Nephron progenitor cell (in vitro differentiated cells): ENCODE results near the gene TMEM200B.
A peak's percentile ranks its signal among the peaks of the same experiment; 100 is the strongest.

Experiments
- DNase-seq: peaks from one replicate; pipeline ENCODE4 v3.0.0; 2021
- H3K27ac Mint-ChIP-seq: 2 replicates; pipeline ENCODE4 v1.8.0; 2021; ENCODE audit warnings: mild to moderate bottlenecking, moderate library complexity, mixed read lengths
- H3K27me3 Mint-ChIP-seq: 2 replicates; pipeline ENCODE4 v1.8.0; 2021; ENCODE audit warnings: mild to moderate bottlenecking, low read depth, mixed read lengths; ENCODE audit not compliant: poor library complexity
- H3K36me3 Mint-ChIP-seq: 2 replicates; pipeline ENCODE4 v1.8.0; 2021; ENCODE audit warnings: low read depth, mixed read lengths
- H3K4me1 Mint-ChIP-seq: 2 replicates; pipeline ENCODE4 v1.8.0; 2021; ENCODE audit warnings: mixed read lengths
- H3K4me3 Mint-ChIP-seq: 2 replicates; pipeline ENCODE4 v1.8.0; 2021; ENCODE audit warnings: mild to moderate bottlenecking, moderate library complexity, mixed read lengths
- H3K9me3 Mint-ChIP-seq: 2 replicates; pipeline ENCODE4 v1.8.0; 2021; ENCODE audit warnings: mild to moderate bottlenecking, moderate library complexity, mixed read lengths
- TF ChIP-seq, protein P1 (sequence below): fragments of 200-600 bp; sonication (generic); IDR thresholded peaks from 2 replicates; pipeline ENCODE4 v1.5.0; 2021; ENCODE audit warnings: antibody characterized with exemption

Gene TMEM200B

DNA sequence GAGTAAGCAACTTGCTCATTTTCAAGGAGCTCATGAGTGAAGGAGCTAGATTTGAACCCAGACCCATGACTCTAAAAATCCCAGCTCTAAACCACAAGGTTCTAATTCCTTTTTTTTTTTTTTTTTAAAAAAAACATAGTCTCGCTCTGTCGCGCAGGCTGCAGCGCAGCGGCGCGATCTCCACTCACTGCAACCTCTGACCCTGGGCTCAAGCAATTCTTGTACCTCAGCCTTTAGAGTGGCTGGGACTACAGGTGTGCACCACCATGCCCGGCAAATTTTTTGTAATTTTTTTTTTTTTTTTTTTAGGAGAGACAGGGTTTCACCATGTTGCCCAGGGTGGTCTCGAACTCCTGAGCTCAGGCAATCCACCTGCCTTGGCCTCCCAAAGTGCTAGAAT lies 44.2 kb upstream of the TMEM200B start:
- DNase-seq: no peak
- Mint-ChIP-seq H3K4me3 (no peak overlapping the region), H3K9me3 (no peaks in the 10 kb centered on the region), H3K27me3 (no peaks in the 10 kb centered on the region), H3K36me3 (peaks cover 76% of the 10 kb centered on the region), H3K27ac (no peak overlapping the region), H3K4me1 (peaks cover 76% of the 10 kb centered on the region)
- TF ChIP-seq, protein P1, sequence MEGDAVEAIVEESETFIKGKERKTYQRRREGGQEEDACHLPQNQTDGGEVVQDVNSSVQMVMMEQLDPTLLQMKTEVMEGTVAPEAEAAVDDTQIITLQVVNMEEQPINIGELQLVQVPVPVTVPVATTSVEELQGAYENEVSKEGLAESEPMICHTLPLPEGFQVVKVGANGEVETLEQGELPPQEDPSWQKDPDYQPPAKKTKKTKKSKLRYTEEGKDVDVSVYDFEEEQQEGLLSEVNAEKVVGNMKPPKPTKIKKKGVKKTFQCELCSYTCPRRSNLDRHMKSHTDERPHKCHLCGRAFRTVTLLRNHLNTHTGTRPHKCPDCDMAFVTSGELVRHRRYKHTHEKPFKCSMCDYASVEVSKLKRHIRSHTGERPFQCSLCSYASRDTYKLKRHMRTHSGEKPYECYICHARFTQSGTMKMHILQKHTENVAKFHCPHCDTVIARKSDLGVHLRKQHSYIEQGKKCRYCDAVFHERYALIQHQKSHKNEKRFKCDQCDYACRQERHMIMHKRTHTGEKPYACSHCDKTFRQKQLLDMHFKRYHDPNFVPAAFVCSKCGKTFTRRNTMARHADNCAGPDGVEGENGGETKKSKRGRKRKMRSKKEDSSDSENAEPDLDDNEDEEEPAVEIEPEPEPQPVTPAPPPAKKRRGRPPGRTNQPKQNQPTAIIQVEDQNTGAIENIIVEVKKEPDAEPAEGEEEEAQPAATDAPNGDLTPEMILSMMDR: no peak

DNA sequence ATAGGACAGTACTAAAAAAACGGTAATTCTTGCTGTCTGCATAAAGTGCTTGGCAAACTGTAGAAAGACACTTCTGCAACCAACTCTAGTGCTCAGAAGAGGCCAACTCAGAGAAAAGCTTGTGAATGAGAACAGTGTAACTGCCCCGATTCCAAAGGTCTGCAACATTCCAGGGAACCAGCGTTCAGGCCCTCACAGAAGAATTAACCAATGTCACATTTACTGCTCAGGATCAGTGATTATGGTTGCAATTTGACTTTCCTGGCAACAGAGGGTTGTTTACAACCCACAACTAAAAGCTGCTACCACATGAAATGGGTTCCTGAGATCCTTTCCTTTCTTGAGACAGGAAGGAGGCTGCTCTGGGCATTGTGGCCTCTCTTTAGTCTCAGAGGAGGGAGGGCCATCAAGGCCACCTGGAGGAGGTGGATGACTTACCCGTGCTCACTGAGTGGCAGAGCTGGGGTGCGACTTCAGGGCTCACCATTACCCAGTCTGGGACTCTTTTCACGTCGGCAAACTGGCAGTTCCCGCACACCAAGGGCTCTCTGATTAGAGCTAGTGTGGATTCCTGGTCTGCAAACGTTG lies 42.7 kb upstream of the TMEM200B start:
- Mint-ChIP-seq H3K27me3 (no peaks in the 10 kb centered on the region), H3K4me3 (no peak overlapping the region), H3K36me3 (peaks cover 65% of the 10 kb centered on the region), H3K9me3 (no peaks in the 10 kb centered on the region), H3K4me1 (peaks cover 67% of the 10 kb centered on the region), H3K27ac (peak overlapping the region; percentile 80)
- TF ChIP-seq, protein P1: no peak
- no peak for DNase-seq

DNA sequence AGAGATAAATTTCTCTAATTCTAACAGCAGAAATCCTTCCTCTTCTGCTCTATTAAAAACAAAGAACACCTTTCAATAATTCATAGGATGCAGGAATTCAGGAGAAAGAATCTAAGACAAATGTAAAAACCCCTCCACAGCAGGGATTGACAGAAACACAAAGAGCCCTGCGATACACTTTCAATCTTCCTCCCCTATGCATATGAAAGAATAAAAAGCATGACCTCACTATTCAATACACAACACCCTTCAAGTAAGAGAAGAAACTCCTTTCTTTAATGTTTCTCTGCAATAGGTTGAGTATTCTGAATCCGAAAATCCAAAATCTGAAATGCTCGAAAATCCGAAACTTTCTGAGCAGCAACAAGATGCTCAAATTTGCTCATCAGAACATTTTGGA lies 40.9 kb upstream of the TMEM200B start:
- TF ChIP-seq, protein P1: no peak
- peaks cover 68% of the 10 kb centered on the region for H3K36me3 Mint-ChIP-seq
- peak overlapping the region; percentile 66 for H3K27ac Mint-ChIP-seq
- no peaks in the 10 kb centered on the region for H3K9me3 Mint-ChIP-seq
- peaks cover 49% of the 10 kb centered on the region for H3K4me1 Mint-ChIP-seq
- no peak for DNase-seq
- no peaks in the 10 kb centered on the region for H3K27me3 Mint-ChIP-seq
- H3K4me3 Mint-ChIP-seq: no peak overlapping the region

DNA sequence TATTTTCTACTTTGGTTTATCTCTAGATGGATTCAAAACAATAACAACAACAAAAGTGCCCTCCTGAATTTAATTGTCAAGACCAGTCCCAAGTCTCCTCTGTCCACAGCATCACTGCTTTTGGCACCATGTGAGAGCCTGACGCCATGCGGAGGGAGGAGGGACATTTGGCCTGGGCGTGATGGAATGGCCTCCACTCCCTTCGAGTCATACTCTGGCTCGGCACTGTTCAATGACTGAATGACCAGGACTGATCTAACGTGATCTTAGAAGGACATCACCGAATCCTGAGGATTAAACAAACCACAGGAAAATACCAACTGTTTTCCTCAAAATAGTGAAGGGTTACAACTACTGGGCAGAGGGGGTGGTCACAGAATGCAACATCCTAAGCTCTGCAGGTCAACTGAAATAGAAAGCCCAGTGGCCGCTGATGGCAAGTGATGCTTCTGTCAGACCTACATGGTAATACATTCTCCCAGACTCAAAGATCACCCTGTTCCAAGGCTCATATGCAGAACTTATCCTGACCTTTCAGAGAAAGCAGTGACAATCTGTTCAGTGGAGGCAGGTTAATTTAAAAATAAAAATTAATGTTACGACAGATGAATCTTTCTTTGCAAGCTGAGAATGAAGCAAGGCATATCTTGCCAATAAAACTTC lies 38.9 kb upstream of the TMEM200B start:
- H3K4me3 Mint-ChIP-seq: no peak overlapping the region
- H3K4me1 Mint-ChIP-seq: peaks cover 36% of the 10 kb centered on the region
- H3K27me3 Mint-ChIP-seq: no peaks in the 10 kb centered on the region
- no peak for DNase-seq
- H3K9me3 Mint-ChIP-seq: no peaks in the 10 kb centered on the region
- TF ChIP-seq, protein P1: no peak
- peaks cover 73% of the 10 kb centered on the region for H3K36me3 Mint-ChIP-seq
- peak overlapping the region; percentile 85 for H3K27ac Mint-ChIP-seq

DNA sequence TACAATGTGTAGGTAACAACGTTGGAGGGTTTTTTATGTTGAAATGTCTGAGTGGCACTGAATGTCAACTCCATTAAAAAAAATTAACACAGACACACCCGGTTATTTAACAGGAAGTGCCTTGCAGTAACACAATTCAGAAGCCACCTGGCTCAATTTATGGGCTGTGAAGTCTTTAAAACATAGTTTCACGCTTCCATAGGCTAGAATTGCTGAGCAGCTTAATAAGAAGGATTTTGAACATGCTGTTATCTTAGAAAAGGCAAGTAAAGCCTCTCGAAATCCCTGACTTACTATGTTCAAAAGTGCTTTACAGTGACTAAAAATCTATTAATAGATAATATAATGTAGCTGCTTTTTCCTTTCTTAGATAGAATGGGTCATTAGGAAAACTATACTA lies 38.3 kb upstream of the TMEM200B start:
- Mint-ChIP-seq H3K36me3 (peaks cover 74% of the 10 kb centered on the region), H3K9me3 (no peaks in the 10 kb centered on the region), H3K27ac (peak overlapping the region; percentile 36), H3K27me3 (no peaks in the 10 kb centered on the region), H3K4me3 (no peak overlapping the region), H3K4me1 (peaks cover 39% of the 10 kb centered on the region)
- TF ChIP-seq, protein P1: no peak
- DNase-seq: no peak

DNA sequence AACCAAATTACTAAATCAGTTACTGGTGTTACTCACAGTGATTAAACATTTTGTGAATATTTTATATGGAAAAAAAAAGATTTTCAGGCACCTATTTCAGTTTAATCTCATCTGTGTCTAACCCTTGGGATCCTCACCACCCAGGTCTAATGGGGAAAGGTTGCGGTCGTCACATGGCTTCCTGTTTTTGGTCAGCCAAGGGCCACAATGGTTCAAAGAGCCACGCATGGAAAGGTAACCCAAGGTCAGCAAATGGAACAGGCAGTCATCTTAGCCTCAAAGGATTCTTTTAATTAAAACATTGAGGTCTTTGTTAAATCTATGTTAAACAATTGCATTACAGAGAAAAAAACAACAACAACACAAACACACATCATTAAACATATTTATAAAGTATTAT lies 36.1 kb upstream of the TMEM200B start:
- Mint-ChIP-seq H3K4me3 (no peak overlapping the region), H3K4me1 (peaks cover 32% of the 10 kb centered on the region), H3K9me3 (no peaks in the 10 kb centered on the region), H3K27ac (no peak overlapping the region), H3K27me3 (no peaks in the 10 kb centered on the region), H3K36me3 (peaks cover 73% of the 10 kb centered on the region)
- TF ChIP-seq, protein P1: no peak
- no peak for DNase-seq
